ENCODE data around the gene SPOCK1.

The SPOCK1 gene

DNA sequence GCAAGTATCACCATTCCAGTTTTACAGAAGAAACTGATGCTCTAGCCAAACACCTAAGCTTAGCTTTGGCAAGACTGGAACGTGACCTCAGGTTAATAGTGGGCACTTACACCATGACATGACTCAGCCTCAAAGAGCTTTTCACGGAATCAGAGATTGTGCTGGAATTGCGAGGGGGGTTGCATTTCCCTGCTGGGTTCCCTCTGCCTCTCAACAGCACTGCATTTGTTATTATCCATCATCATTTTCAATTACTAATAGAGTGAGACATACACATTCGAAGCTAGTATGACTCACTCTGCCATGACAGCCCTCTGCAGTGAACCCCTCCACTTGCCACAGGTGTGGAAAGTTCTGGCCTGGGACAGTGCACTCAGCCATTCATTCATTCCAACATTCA lies 8.0 kb downstream of the SPOCK1 start:
- no peak for DNase-seq

DNA sequence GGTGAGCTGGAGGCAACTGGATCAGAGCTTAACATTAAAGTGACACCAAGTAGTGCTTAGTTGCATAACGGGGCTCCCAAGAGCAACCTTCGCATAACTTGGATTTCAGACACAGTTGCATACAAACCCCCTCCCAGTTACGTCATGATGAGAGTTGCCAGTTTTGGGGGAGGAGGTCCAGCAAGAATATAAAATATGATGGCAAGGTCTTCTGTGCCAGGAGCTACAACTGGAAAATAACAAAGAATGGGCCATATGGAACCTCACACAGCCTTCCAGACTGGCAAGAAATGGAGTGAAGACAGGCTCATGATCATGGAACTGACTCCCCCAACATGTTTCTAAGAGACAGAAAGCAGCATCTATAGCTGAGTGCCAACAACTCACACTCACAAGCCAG lies 8.5 kb downstream of the SPOCK1 start:
- DNase-seq: no peak

DNA sequence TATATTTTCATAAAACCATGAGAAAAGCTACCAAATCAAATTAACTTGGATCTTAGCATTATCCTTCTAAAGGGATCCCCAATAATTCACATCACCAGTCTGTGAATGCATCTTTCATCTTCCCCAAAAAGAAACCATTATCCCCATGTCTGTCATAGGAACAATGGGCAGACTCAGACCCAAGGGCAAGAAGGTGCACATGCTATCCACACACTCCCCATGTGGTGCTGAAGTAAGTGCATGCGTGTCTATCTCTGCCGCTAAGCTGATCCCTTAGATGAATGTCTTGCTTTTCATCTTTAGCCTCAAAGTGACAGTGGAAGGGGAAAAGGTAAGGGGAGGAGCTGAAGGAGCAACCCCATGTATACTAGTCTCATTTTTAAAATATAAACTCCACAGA lies 10.2 kb downstream of the SPOCK1 start:
- DNase-seq: no peak

DNA sequence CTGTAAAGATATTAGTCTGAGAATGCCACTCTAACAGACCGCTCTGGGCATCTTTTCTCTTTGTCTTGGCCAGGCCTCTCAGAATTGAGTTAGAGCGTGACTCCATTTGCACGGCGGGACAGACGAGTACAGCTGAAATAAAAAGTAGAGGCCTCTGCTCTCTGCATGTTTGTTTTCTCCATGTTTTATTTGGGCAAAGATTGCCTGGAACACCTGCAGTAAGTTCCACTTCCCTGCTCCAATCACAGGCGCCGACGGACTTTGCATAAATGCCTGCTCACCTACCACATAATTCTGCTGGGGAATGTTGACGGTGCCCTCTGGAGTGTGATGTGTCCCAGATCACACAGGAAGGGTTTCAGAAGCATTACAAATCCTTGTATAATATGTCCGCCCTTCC lies 10.6 kb downstream of the SPOCK1 start:
- peak; percentile 51 for DNase-seq

DNA sequence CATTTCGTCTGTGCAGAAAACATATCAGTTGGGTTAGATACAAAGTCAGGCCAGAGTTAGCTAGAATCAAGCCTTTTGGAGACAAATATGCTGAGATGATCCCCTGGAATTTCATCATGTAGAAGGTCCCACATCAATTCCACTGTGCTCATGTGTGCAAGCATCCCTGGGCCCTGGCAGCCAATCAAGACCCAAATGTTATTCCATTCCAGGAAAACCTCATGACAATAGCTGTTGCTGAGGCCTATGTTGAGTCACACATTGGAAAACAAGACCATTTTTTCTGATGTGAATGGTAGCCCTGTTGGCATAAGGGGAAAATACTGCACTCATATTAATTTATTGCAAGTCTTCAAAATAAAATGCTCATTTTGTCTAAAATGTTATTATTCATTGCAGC lies 11.5 kb downstream of the SPOCK1 start:
- no peak for DNase-seq

DNA sequence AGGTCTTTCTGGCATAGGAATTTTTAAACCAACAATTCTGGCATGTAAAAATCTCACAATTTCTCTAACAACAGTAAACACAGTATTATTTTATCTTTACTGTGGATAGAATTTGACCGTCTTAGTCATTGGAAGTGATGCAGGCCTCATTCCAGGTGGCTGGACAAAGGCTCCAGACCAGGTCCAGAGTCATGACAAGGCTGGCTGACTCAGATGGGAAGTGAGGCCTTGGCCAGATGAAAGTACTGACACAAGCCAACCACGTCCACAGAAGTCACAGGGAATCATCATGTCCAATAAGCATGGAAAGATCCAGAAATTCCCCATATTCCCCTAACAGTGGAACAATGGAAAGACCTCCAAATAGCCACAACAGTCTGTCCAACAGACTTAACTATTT lies 12.4 kb downstream of the SPOCK1 start:
- DNase-seq: no peak

DNA sequence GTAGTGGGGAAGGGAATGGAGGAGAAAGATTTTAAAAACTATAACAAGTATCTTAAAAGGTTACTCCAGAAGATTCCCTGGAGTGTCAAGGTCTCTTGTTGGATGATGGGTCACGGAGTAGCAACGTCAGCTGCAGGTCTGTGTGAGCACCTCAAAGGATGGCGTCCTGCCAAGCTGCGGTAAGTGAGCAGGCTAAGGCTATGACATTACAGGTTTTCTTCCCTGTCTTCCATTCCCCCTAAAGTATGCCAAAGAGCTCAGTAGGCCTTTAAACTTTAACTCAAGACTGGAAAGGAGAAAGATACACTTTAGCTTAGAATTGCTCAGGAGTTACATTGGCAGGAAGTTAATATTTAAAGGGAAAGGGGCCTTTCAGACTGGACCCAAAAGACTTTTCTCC lies 17.5 kb downstream of the SPOCK1 start:
- DNase-seq: no peak

DNA sequence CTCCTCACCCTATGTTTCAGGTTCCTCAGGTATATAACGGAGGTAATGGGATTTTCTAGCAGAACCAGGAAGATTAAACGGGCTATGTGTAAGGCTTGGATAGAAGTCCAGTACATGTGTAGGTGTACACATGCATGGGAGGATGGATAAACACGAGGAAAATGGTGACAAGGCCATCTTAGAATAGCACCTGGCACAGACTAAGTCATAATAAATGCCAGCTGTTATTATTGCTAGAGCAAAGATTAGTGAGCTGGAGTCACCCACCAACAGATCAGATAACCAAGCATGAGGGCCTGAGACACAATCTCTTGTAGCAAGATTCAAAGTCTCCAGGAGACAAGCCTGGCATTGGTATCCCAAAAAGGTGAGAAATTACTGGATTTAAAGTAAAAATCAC lies 21.1 kb downstream of the SPOCK1 start:
- DNase-seq: no peak

DNA sequence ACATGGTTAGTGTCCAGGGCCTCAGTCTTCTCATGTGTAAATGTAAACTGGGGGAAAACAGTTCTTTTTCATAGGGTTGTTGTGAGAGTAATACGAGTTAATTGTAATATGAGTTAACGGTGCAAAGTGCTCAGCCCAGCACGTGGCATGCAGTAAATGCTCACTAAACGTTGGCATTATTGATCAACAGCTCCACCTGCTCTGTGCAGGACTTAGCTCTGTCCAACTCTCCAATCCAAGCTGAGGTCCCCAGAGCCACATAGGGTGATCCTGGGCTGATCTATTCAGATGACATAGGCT lies 28.3 kb downstream of the SPOCK1 start:
- DNase-seq: no peak

DNA sequence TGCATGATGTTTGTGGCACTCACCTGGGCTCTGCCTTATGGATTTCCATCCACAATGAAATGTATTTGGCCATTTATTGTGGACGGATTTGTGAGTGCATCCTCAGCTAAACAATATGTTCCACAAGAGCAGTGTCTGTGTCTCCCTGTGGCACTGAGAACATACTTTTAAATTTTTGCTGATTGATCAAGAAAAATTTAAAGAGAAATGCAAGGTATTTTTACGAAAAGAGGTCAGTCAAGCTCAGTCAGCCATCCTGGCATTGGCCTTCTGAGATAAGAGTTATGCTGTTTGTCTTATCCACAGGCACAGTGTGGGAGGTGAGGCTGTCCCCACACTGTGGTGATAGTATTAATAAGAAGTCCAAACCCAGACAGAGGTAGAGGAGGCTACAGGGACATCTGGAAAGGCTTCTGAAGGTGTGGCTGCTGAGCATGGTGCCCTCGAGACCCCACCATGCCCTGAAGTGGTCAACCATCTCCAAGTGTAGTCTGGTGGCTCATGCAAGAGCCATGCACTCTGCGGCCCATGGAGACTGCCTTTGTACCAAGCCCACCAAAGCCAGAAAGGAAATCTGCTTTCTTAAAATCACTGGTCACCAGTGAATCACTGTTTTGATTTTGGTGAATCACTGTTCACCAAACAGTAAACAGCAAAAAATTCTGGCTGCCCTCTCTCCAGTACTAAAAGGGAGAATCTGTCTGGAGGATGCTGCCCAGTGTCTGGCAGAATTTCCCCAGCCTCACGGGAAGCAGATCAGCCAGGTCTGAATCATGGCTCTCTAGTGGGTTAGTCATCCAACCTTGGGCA lies 28.8 kb downstream of the SPOCK1 start:
- DNase-seq: no peak

DNA sequence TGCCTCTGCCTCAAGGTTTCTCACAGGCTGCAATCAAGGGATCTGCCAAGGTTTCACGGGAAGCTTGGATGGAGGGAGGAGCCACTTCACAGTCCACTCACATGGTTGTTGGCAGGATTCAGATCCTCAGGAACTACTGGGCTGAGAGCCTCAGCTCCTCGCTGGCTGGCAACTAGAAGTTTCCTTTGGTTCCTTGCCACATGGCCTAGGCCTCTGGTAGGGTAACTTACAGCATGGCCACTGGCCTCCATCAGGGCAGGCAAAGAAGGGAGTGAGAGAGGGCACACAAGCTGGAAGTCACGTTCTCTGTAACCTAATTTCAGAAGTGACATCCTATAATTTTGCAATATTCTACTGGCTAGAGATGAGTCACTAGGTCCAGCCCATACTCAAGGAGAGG lies 32.2 kb downstream of the SPOCK1 start:
- no peak for DNase-seq

DNA sequence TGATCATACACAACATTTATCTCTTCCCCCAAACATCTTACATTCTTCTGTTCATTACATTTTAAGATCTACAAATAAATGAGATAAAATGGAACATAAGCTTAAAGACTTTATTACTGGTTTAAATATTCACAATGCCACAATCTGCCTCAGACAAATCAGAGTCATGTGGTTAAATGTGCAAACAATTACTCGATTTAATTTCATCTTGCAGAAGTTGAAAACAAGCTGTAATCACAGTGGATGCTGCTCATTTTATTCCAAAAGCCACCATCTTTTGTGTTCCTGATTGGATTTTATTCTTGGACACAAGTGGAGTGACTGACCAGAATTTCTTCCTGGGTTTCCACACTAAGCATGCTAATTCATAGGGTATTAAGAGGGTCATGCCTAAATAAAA lies 33.2 kb downstream of the SPOCK1 start:
- no peak for DNase-seq

DNA sequence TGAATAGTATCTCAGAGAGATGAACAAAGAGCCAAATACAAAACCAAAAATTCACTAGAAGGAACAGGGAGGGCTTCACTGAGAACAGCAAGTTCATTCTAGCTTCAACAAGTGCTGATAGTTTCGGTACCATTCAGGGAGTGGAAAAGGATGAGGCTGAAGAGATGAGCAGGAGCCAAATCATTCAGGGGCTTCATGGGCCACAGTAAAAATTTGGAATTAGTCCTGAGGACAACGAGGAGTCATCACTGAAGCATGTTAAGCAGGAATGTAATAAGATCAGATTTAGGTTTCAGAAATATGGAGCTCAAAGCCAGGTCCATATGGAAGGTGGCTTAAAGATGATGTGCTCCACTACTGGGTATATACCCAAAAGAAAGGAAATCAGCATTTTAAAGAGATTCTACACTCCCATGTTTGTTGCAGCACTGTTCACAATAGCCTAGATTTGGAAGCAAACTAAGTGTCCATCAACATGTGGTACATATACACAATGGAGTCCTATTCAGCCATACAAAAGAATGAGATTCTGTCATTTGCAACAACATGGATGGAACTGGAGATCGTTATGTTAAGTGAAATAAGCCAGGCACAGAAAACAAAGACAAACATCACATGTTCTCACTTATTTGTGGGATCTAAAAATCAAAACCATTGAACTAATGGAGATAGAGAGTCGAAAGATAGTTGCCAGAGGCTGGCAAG lies 36.2 kb downstream of the SPOCK1 start:
- no peak for DNase-seq

DNA sequence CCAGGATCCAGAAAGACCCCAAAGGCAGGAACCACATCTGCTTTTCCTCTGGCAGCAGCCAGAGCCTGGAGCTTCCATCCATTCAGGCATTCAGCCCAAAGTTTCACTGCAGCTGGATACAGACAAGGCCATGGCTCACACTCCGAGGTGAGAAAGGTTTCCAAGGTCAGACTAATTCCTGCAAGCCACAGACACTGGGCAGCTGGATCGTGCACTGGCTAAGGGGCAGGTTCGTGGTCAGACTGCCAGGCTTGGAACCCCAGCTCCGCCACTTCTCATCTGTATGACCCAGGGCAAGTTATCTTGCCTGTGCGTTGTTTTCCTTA lies 36.9 kb downstream of the SPOCK1 start:
- DNase-seq: no peak

DNA sequence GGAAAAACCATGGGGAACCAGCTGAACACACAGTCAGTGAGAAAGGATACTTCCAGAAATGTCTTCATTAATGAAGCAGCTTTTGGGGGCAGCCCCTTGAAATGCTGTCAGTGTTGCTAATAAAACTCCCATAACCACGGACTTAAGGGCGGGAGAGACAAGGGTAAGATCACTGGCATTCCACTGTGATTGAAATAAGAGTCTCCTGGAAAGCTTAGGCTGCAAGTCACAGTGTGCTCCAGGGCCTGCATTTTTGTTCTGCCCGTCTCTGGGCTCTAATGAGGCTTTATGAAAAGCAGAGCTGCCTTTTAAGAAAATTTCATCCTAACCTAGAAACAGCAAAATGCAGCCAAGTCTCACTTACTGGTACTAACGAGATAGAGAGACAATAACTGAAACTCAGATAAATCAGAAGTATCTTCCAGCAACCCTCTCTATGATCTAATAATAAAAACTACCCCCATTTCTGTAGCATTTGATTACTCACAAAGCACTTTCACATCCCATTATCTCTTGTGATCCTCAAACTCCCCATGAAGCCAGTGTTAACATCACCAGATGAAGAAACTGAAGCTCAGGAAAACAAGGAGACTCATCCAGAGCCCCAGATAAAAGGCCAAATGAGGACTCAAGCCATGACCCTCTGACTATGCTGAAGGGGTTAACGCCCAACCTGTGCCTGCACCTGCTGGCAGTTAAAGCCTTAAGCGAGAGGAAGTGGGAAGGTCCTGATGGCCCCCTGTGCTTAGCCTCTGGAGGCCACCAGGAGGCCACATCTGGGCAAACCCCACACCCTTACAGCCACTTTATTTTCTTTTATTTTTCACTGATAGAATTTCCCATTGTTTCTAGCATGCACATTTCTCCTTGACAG lies 37.5 kb downstream of the SPOCK1 start:
- DNase-seq: no peak

DNA sequence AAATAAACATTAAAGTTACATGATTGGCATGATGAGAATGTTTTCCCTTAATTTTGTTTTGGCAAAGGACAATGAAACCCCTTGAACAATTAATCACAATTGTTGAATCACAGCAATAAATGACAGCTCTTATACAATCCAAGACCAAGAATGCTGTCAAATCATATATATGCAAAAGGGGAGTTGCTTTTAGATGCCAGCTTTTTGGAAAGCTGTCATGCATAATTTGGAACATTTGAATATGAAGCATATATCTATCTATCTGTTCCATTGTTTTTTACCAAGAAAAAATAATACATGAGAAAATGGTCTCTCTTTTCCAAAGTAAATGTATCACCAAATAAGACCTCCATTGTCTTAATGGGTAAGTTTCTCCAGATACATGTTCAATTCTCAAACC lies 44.5 kb downstream of the SPOCK1 start:
- no peak for DNase-seq

DNA sequence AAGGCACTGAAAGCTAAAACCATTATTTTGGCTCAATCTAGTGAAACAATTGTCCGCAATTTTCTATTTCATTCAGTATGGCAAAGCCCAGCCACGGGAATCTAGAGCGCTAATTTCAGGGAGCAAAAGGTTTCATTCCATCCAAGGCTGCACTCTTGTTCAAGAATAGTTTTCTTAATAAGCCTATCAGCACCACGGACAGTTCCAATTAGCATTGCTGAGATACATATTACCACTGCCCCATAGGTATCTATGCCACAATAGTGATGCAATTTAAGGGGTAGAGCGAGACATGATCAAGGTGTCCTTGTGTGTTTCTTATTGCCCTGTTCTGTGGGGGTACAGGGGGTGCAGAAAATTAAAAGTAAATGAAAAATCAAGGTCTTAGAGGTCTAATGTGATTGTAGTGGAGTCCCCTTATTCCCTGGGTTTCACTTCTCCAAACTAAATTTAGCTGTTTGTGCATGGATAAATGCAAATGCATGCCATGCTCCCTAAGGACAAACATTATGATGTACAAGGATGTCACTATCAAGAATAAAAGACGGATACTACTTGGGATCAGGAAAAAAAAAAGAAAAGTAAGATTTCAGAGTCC lies 45.5 kb downstream of the SPOCK1 start:
- no peak for DNase-seq

DNA sequence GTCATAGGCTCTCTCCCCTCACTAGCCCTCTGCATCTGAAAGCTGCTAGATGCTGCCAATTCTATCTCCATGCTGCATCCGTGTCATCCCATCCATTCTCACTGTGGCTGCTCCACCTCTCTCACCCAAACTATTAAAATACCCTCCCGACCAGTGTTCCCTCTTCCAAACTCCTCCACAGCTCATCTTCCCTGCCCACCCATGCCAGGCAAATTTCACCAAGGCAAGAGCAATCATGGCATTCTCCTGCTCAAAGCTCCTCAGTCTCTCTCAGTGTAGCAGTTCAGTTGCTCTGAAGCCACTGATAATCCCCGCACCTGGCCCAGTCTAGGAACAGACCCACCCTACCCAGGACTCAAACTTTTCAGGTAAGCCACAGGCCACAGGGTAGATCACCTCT lies 48.4 kb downstream of the SPOCK1 start:
- DNase-seq: no peak

DNA sequence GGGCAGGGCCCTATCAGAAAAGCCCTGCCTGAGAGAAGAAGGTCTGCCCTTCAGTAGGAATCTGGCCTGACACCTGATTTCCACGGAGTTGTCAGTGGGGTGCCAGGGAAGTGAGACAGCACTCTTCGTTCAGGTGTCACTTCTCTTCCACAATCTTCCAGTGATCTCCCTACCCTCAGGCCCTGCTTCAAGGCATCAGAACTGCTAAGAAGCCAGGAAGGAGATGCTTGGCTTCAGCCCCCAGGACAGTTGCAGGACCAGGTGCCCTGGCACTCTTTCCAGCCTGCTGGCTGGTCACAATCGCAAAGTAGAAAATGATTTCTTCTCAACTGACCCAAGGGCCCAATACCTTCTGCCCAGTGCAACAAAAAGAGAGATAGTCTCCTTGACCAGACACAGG lies 50.3 kb downstream of the SPOCK1 start:
- DNase-seq: no peak

DNA sequence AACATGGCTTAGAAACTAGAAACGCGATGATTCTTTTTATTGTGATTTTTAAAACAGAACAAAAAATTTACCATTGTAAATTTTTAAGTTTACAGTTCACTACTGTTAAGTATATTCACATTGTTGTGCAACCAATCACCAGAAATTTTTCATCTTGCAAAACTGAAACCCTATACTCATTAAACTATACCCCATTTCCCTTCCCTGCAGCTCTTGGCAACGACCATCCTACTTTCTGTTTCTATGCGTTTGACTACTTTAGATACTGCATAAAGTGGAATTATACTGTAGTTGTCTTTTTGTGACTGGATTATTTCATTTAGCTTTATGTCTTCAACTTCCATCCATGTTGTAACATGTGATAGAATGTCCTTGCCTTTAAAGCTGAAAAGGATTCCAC lies 52.5 kb downstream of the SPOCK1 start:
- no peak for DNase-seq

DNA sequence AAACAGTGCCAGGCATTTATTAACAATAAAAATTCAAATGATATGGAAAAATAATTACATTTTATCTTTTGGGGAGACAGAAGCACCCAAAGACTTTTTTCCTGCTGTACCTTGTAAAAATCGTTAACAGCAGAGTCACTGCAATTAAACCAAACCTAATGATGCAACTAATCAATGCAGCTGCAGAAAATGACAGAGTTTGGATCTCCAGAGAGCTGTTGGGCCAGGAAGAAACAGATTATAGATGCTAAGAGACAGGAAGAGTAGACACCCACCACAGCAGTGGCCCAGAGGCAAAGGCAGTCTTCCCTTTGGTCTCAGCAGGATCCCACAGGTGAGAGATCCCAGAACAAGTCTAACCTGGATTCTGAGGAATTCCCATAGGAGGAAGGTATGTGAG lies 53.0 kb downstream of the SPOCK1 start:
- DNase-seq: no peak

DNA sequence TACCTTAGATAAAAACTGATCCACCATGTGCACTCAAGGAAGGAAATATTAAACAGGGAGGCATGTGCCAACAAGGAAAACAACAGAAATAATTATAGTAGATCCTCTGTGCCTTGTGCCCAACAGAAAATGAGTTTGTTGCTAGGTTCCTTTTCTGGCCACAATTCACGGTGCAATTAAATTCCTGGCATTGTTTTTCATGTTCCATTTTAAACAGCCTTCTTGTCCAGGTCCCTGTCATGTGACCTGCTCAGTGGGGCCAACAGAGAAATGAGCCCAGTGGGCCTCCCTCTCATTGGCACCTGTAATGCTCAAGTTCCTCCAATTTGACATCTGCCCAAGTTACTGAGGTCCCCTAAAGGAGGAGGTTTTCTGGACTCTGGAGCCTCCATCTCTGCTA lies 56.5 kb downstream of the SPOCK1 start:
- DNase-seq: no peak

DNA sequence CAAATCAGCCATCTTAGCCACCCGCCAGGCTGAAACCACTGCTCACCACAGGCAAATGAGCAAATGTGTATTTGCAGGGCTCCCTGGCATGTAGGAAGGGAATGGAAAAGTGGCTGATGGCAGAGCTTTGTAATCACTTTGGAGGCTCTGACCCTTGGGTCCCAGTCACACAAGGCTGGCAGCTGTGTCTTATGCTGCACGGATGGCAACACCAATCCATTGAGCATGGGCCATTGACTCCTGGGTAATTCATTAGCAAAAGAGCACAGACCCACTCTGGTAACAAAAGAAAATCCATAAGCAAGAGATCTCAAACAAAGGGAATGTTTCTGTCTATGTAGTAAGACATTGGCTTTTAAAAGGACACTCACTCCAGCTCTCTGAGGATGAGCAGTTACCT lies 57.6 kb downstream of the SPOCK1 start:
- peak; percentile 5 for DNase-seq

DNA sequence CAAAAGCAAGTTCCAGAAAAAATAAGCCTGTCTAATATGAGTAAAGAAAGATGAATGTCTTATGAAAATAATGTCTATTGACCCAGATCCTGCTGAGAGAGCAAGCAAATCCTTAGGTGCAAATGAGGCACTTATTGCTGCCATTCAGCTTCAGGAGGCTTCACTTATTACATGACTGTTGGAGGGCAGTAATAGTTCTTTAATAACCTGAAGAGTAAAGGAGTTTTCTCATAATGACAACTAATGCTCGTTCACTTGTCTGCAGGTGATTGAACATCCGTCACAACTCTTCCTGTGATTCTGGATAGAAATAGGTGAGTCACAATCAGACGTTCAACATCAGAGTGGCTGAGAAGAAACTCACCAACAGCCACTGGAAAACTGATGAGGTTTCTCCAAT lies 58.3 kb downstream of the SPOCK1 start:
- no peak for DNase-seq
